Measurements from ENCODE around the gene PLEK. TPM values are rescaled to one million over a fixed set of nuclear protein-coding genes. Genes with fewer than 3 reads are reported as not detected.

PLEK gene
- total and polyA plus RNA-seq, 2 donors (not counting 3 experiments of a cell fraction or from before 2014, with no cell fraction given): 0.03 to 0.11 TPM

DNA sequence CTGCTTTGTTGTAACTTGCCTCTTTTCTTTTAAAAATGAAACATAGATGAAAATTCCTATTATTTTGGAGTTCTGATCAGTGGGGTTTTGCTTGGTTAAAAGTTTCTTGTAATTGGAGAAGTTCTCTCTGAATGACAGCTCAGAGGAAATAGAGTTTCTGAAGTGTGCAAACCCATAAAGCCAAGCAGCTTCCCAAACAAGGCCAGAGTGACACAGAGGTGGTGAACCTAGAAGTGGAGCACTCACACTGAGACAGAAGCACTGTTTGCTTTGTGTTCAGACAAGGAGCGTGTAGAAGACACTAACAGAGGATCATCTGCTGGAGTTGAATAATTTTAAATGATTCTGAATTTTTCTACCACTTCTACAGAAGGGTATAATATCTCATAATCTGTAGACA lies 52.8 kb downstream of the PLEK start:
- TF ChIP-seq POLR2AphosphoS5 (IDR thresholded peaks at IDR 0.05; ENCODE audit: insufficient read depth, low read depth, low read length): no peak
- TF ChIP-seq, protein P1, sequence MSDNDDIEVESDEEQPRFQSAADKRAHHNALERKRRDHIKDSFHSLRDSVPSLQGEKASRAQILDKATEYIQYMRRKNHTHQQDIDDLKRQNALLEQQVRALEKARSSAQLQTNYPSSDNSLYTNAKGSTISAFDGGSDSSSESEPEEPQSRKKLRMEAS (IDR thresholded peaks at IDR 0.05; ENCODE audit: insufficient read depth, insufficient read length): no peak
- no peak for TF ChIP-seq JUN (IDR thresholded peaks at IDR 0.05; ENCODE audit: borderline replicate concordance, insufficient read depth, insufficient read length, low read depth)
- TF ChIP-seq, protein P2, sequence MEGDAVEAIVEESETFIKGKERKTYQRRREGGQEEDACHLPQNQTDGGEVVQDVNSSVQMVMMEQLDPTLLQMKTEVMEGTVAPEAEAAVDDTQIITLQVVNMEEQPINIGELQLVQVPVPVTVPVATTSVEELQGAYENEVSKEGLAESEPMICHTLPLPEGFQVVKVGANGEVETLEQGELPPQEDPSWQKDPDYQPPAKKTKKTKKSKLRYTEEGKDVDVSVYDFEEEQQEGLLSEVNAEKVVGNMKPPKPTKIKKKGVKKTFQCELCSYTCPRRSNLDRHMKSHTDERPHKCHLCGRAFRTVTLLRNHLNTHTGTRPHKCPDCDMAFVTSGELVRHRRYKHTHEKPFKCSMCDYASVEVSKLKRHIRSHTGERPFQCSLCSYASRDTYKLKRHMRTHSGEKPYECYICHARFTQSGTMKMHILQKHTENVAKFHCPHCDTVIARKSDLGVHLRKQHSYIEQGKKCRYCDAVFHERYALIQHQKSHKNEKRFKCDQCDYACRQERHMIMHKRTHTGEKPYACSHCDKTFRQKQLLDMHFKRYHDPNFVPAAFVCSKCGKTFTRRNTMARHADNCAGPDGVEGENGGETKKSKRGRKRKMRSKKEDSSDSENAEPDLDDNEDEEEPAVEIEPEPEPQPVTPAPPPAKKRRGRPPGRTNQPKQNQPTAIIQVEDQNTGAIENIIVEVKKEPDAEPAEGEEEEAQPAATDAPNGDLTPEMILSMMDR (IDR thresholded peaks at IDR 0.05; ENCODE audit: extremely low read depth in 1 of 2, insufficient read depth in 1 of 2, low read depth in 1 of 2, low read length in 2 of 2): no peak
- TF ChIP-seq FOS (IDR thresholded peaks at IDR 0.05; ENCODE audit: borderline replicate concordance, insufficient read depth, low read length): no peak
- no peak for TF ChIP-seq GATA2 (IDR thresholded peaks at IDR 0.05; ENCODE audit: insufficient read depth, insufficient read length, low read depth, low read length)
- no peak for TF ChIP-seq MYC (IDR thresholded peaks at IDR 0.05; ENCODE audit: low read depth, low read length)
- TF ChIP-seq POLR2A (IDR thresholded peaks at IDR 0.05; ENCODE audit: low read depth, low read length): no peak
- TF ChIP-seq EZH2 (IDR thresholded peaks at IDR 0.05; ENCODE audit: borderline replicate concordance, low read depth, low read length, severe bottlenecking): no peak
- Histone ChIP-seq H3K9me3 (replicated peaks; ENCODE audit: control insufficient read depth, insufficient read depth, low read length) (no peaks in the 10 kb centered on the region), H2AFZ (ENCODE audit: low read depth, low read length) (no peak overlapping the region), H3K36me3 (ENCODE audit: control insufficient read depth in 2 of 2, extremely low read depth in 1 of 2, insufficient read depth in 2 of 2, low read length in 2 of 2) (no peaks in the 10 kb centered on the region), H3K79me2 (ENCODE audit: control insufficient read depth, insufficient read depth, low read length) (no peaks in the 10 kb centered on the region), H3K27me3 (ENCODE audit: control insufficient read depth in 2 of 2, insufficient read depth in 2 of 2, low read length in 2 of 2) (peaks cover 7 to 10% of the 10 kb centered on the region in 2 experiments), H3K4me2 (ENCODE audit: insufficient read depth, low read length) (no peak overlapping the region), H3K4me3 (replicated peaks in 1 of 3; ENCODE audit: insufficient read depth in 1 of 3, low read depth in 1 of 3, low read length in 3 of 3) (no peak overlapping the region), H3K27ac (ENCODE audit: insufficient read depth, low read depth, low read length) (no peak overlapping the region), H4K20me1 (replicated peaks; ENCODE audit: control insufficient read depth, extremely low read depth, insufficient read depth, low read length) (no peaks in the 10 kb centered on the region), H3K4me1 (ENCODE audit: control insufficient read depth, extremely low read depth, insufficient read depth, low read length) (no peaks in the 10 kb centered on the region), H3K9me1 (replicated peaks; ENCODE audit: control insufficient read depth, extremely low read depth, insufficient read depth, low read length) (no peaks in the 10 kb centered on the region), H3K9ac (replicated peaks; ENCODE audit: extremely low read depth, insufficient read depth, low read length) (no peak overlapping the region)
- intact Hi-C loops (cut with micrococcal nuclease): no loop called here
- no peak for FAIRE-seq
- ChIA-PET CTCF (interaction anchor here (1.8 to 2.0 kb wide), 2 partner anchors 12 to 45 kb away, joined by 4 read pairs; no protein-coding TSS in a partner anchor), POLR2A (no interaction called here)
- BruUV-seq (replicated peaks): no TSS peak
- no peak for DNase-seq (ENCODE audit: low read depth, low spot score)
- dilution Hi-C loops (cut with MboI; ENCODE audit: extremely low pct_ligation_motif_present, low sequenced_read_pairs): no loop called here
